H9 (cell line): ENCODE results near the gene PHLDB1. TPM values are rescaled to one million over a fixed set of nuclear protein-coding genes. Genes with fewer than 3 reads are reported as not detected.
A peak's percentile ranks its signal among the peaks of the same experiment; 100 is the strongest.

Experiments
- DNase-seq: peaks from one replicate; pipeline ENCODE4 v3.0.0-alpha.2; 2017
- H2AFZ ChIP-seq: one replicate; pipeline ENCODE4 v1.6.1; 2013; ENCODE audit warnings: mild to moderate bottlenecking, low read length, control low read depth, moderate library complexity
- H2AK5ac ChIP-seq: 2 replicates; pipeline ENCODE4 v1.6.1; 2013; ENCODE audit warnings: low read length, control low read depth, mixed read lengths; ENCODE audit not compliant: insufficient read length
- H2BK120ac ChIP-seq: one replicate; pipeline ENCODE4 v1.6.1; 2013; ENCODE audit warnings: low read depth, mild to moderate bottlenecking, low read length, control low read depth, inconsistent platforms; ENCODE audit not compliant: poor library complexity, severe bottlenecking
- H2BK12ac ChIP-seq: 2 replicates; pipeline ENCODE4 v1.6.1; 2013; ENCODE audit warnings: low read length, control low read depth, mixed read lengths, low read depth; ENCODE audit not compliant: insufficient read length
- H2BK15ac ChIP-seq: 2 replicates; pipeline ENCODE4 v1.6.1; 2013; ENCODE audit warnings: low read depth, low read length, control low read depth
- H2BK20ac ChIP-seq: one replicate; pipeline ENCODE4 v1.6.1; 2013; ENCODE audit warnings: low read depth, mild to moderate bottlenecking, low read length, control low read depth, inconsistent platforms; ENCODE audit not compliant: poor library complexity, severe bottlenecking
- H2BK5ac ChIP-seq: 2 replicates; pipeline ENCODE4 v1.6.1; 2013; ENCODE audit warnings: low read length, control low read depth, mixed read lengths; ENCODE audit not compliant: insufficient read length
- H3K14ac ChIP-seq: 2 replicates; pipeline ENCODE4 v1.6.1; 2013; ENCODE audit warnings: low read length, control low read depth; ENCODE audit not compliant: insufficient read depth
- H3K18ac ChIP-seq: 2 replicates; pipeline ENCODE4 v1.6.1; 2013; ENCODE audit warnings: low read depth, mild to moderate bottlenecking, mixed read lengths, low read length, control low read depth; ENCODE audit not compliant: insufficient read length
- H3K23ac ChIP-seq: 2 replicates; pipeline ENCODE4 v1.6.1; 2013; ENCODE audit warnings: low read length, control low read depth, mixed read lengths, low read depth; ENCODE audit not compliant: insufficient read length
- H3K23me2 ChIP-seq: 2 replicates; pipeline ENCODE4 v1.6.1; 2013; ENCODE audit warnings: low read depth, mild to moderate bottlenecking, mixed read lengths, low read length, control low read depth; ENCODE audit not compliant: insufficient read length, poor library complexity, severe bottlenecking
- H3K27ac ChIP-seq: 2 replicates; pipeline ENCODE4 v1.5.1; 2013; ENCODE audit warnings: low read length, control low read depth, mixed read lengths, low read depth; ENCODE audit not compliant: insufficient read length
- H3K27me3 ChIP-seq: 2 replicates; pipeline ENCODE4 v1.6.1; 2013; ENCODE audit warnings: low read length, control low read depth, inconsistent platforms; ENCODE audit not compliant: insufficient read depth
- H3K4ac ChIP-seq: 2 replicates; pipeline ENCODE4 v1.6.1; 2013; ENCODE audit warnings: low read depth, mild to moderate bottlenecking, control low read depth, inconsistent platforms, low read length, moderate library complexity
- H3K4me1 ChIP-seq: 2 replicates; pipeline ENCODE4 v1.6.1; 2013; ENCODE audit warnings: low read length, control low read depth, inconsistent platforms; ENCODE audit not compliant: insufficient read depth
- H3K4me2 ChIP-seq: 2 replicates; pipeline ENCODE4 v1.6.1; 2013; ENCODE audit warnings: low read length, control low read depth, mixed read lengths; ENCODE audit not compliant: insufficient read length, insufficient read depth
- H3K56ac ChIP-seq: 2 replicates; pipeline ENCODE4 v1.6.1; 2013; ENCODE audit warnings: low read depth, mild to moderate bottlenecking, mixed read lengths, low read length, control low read depth; ENCODE audit not compliant: insufficient read length
- H3K79me1 ChIP-seq: 2 replicates; pipeline ENCODE4 v1.6.1; 2013; ENCODE audit warnings: low read depth, mild to moderate bottlenecking, moderate library complexity, low read length, control low read depth, inconsistent platforms; ENCODE audit not compliant: insufficient read depth, poor library complexity, severe bottlenecking
- H3K79me2 ChIP-seq: 2 replicates; pipeline ENCODE4 v1.6.1; 2013; ENCODE audit warnings: low read length, control low read depth, inconsistent platforms; ENCODE audit not compliant: insufficient read depth
- H3K9ac ChIP-seq: 2 replicates; pipeline ENCODE4 v1.6.1; 2013; ENCODE audit warnings: low read length, control low read depth, mixed read lengths; ENCODE audit not compliant: insufficient read length; ENCODE audit errors: extremely low read depth
- H3K9me3 ChIP-seq: one replicate; pipeline ENCODE4 v1.6.1; 2013; ENCODE audit warnings: low read depth, low read length, inconsistent platforms; ENCODE audit not compliant: control insufficient read depth
- H3T11ph ChIP-seq: one replicate; pipeline ENCODE4 v1.6.1; 2013; ENCODE audit warnings: mild to moderate bottlenecking, low read length, control low read depth, inconsistent platforms
- H4K20me1 ChIP-seq: one replicate; pipeline ENCODE4 v1.6.1; 2013; ENCODE audit not compliant: control insufficient read depth, insufficient read length, insufficient read depth
- H4K5ac ChIP-seq: 2 replicates; pipeline ENCODE4 v1.6.1; 2013; ENCODE audit warnings: low read depth, mild to moderate bottlenecking, mixed read lengths, low read length, control low read depth; ENCODE audit not compliant: insufficient read length
- H4K8ac ChIP-seq: replicated peaks from 2 replicates; pipeline ENCODE4 v1.6.1; 2013; ENCODE audit warnings: low read length, control low read depth, mixed read lengths, low read depth; ENCODE audit not compliant: insufficient read length
- H4K91ac ChIP-seq: 2 replicates; pipeline ENCODE4 v1.6.1; 2013; ENCODE audit warnings: low read depth, mild to moderate bottlenecking, moderate library complexity, mixed read lengths, low read length, control low read depth; ENCODE audit not compliant: insufficient read length
- H3K27ac Mint-ChIP-seq, 3 experiments: 2 replicates in 2 of 3; 3 replicates in 1 of 3; pipeline ENCODE4 v1.8.0; 2020 to 2021; ENCODE audit warnings: mixed read lengths in 3 of 3, mild to moderate bottlenecking in 1 of 3, moderate library complexity in 1 of 3
- H3K27me3 Mint-ChIP-seq: 2 replicates; pipeline ENCODE4 v1.8.0; 2021; ENCODE audit warnings: low read depth, mild to moderate bottlenecking, moderate library complexity, mixed read lengths
- H3K36me3 Mint-ChIP-seq, 3 experiments: 2 replicates in 2 of 3; 3 replicates in 1 of 3; pipeline ENCODE4 v1.8.0; 2020 to 2021; ENCODE audit warnings: low read depth in 3 of 3, mixed read lengths in 3 of 3; ENCODE audit not compliant: insufficient read depth in 1 of 3
- H3K4me1 Mint-ChIP-seq, 2 experiments: 2 replicates each; pipeline ENCODE4 v1.8.0; 2020; ENCODE audit warnings: mixed read lengths in 2 of 2
- H3K4me3 Mint-ChIP-seq, 2 experiments: 2 replicates in 1 of 2; 3 replicates in 1 of 2; pipeline ENCODE4 v1.8.0; 2020 to 2021; ENCODE audit warnings: mild to moderate bottlenecking in 2 of 2, mixed read lengths in 2 of 2, moderate library complexity in 1 of 2
- H3K9me3 Mint-ChIP-seq, 2 experiments: 2 replicates in 1 of 2; 3 replicates in 1 of 2; pipeline ENCODE4 v1.8.0; 2020; ENCODE audit warnings: mild to moderate bottlenecking in 2 of 2, mixed read lengths in 2 of 2, moderate library complexity in 1 of 2
- CTCF ChIP-seq: fragments of 200-600 bp; sonication (generic); conservative IDR thresholded peaks from 3 replicates; pipeline ENCODE4 v1.8.0; 2021; ENCODE audit warnings: antibody characterized with exemption, mild to moderate bottlenecking
- WGBS: extraction: QIAGEN DNeasy Blood & Tissue Kit; methylation state at CpG from one replicate; pipeline ENCODE4 v1.1.7; 2013; ENCODE audit warnings: missing lambda C conversion rate, low lambda C conversion rate, mixed read lengths; ENCODE audit not compliant: insufficient read length; ENCODE audit errors: extremely low coverage; 5-methylcytosine and 5-hydroxymethylcytosine counted together
- total RNA-seq: library from RNA; stranded (reverse); gene quantifications from 2 replicates; pipeline ENCODE4 v1.2.1, GENCODE V29; 2021

PHLDB1 gene
- total RNA-seq, 1 experiment from 2014 or later = 56.0 TPM

GRCh38 chr11:118632577-118633318 lies 25.3 kb downstream of the PHLDB1 start:
- Histone ChIP-seq H3K14ac (no peak overlapping the region), H3T11ph (no peak overlapping the region), H4K91ac (no peak overlapping the region), H3K4me2 (no peak overlapping the region), H3K27me3 (no peaks in the 10 kb centered on the region), H3K9me3 (no peaks in the 10 kb centered on the region), H3K79me2 (no peaks in the 10 kb centered on the region), H2AK5ac (no peak overlapping the region), H3K56ac (no peak overlapping the region), H3K9ac (no peak overlapping the region), H2BK120ac (no peak overlapping the region), H3K23ac (no peak overlapping the region), H3K23me2 (peaks cover 3% of the 10 kb centered on the region), H2BK12ac (no peak overlapping the region), H4K8ac (no peak overlapping the region), H2BK5ac (no peak overlapping the region), H4K5ac (no peak overlapping the region), H2AFZ (no peak overlapping the region), H3K79me1 (no peaks in the 10 kb centered on the region), H3K4ac (no peak overlapping the region), H2BK15ac (no peak overlapping the region), H3K4me1 (peaks cover 12% of the 10 kb centered on the region; the same call in 1 of the 2 replicates), H3K27ac (no peak overlapping the region), H2BK20ac (no peak overlapping the region), H4K20me1 (no peaks in the 10 kb centered on the region), H3K18ac (no peak overlapping the region)
- TF ChIP-seq CTCF = no peak
- peak overlapping the region in 1 of 3 experiments; percentile 12; a peak in 1 of 7 replicates for H3K27ac Mint-ChIP-seq
- peaks cover 24 to 37% of the 10 kb centered on the region in 2 experiments for H3K4me1 Mint-ChIP-seq
- no peaks in the 10 kb centered on the region for H3K9me3 Mint-ChIP-seq
- H3K4me3 Mint-ChIP-seq = no peak overlapping the region; a peak in 1 of 5 replicates
- H3K36me3 Mint-ChIP-seq = peaks cover 31 to 60% (median 57%) of the 10 kb centered on the region in 3 experiments
- no peak for DNase-seq
- no CpG with 5 or more reads among the region's 9 CpGs for WGBS
- no peaks in the 10 kb centered on the region for H3K27me3 Mint-ChIP-seq
